Hematopoietic multipotent progenitor cell treated with erythropoietin and hydrocortisone succinate and interleukin-3 and kit ligand, for 4 days (in vitro differentiated cells): ENCODE results near the gene ADGRB2.
A peak's percentile ranks its signal among the peaks of the same experiment; 100 is the strongest.

Source experiments
- DNase-seq: peaks from one replicate; pipeline ENCODE4 v3.0.0-alpha.2; 2015

Gene ADGRB2

DNA sequence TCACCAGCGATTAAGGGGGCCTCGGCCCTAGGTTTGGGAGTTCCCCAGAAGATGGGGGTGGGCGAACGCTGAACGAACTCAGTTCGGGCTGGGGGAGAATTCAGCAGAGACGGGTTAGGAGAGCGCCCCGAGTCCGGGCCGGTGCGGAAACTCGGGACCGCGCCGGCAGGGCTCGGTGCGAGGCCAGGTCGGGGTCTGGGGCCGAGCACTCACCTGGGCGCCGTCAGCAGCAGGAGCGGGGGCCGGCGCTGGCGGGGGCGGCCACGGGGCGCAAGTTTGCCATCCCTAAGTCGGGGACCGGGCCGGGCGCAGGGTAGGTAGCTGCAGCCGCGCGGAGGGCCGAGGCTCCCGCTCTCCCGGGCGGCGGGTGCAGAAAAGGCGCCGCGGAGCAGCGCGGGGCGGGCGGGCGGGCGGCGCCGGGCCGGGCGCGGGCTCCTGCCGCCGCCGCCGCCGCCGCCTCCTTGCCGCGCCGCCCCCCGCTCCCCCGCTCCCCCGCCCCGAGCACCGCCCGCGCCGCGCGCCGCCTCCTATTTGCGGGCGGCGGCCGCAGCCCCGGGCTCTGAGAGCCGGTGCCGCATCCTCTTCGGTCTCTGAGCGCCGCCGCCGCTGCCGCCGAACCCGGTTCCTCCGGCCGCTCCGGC, 349 bp downstream of the ADGRB2 start:
- DNase-seq: no peak

DNA sequence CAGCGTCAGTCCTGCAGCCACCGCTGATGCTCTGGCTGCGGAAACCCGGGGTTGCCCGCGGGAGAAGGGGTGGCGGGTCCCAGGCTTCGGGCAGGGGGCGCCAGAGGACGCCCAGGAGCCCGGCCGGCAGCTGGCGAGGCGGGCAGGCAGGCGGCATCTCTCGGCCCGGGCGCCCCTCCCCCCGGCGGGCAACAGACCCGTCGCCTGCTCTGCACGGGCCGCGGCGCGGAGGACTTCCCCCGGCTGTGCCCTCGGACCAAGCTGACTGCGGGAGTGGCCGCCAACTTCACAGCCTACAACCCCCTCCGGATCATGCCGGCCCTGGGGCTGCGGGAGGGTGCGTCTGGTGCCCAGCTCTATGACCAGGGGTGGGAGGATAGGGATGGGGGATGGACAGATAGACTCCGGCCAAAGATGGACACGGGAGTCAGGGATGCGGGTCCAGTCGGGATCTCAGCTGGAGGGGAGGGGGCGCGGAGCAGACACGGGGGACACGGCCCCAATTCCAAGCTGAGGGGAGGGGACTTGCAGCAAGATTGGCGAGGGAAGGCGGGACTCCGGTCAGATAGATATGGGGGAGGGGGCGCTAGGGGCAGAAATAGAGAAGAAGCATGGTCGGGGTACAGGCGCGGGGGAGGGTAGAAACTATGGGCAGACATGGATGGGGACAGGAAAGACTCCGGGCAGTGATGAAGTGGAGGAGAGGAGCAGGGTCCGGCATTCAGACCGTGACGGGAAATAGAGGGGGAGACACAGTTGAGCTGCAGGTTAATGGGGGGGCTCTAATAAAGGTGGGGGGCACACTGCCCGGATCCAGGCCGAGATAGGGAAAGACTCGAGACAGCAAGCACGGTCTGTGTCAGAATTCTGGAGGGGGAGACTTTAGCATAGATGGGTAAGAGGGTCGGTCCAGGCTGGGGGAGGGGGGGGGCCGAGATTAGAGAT, 1.1 kb downstream of the ADGRB2 start:
- DNase-seq: peak; percentile 86

GRCh38 chr1:31762323-31762722, 1.8 kb downstream of the ADGRB2 start:
- no peak for DNase-seq

DNA sequence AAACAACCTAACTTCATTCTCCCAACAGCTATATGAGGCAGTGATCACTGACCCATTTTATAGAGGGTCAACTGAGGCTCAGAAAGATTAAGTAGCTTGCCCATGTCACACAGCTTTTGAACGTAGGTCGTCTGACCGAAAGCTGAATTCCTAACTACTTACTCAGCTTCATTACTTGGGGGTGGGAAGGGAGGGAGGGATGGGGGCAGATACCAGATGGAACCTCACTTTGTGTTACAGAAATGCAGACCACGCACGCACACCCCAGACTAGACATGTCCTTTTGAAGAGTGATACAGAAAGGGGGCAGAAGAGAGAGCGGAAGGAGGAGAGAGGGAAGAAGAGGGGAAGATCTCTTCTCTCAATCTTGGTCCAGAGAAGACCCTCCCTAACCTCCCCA, 2.3 kb downstream of the ADGRB2 start:
- DNase-seq: no peak

- peak; percentile 68 for DNase-seq
Measured at GRCh38 chr1:31760471-31761470, 3.4 kb downstream of the ADGRB2 start.

DNA sequence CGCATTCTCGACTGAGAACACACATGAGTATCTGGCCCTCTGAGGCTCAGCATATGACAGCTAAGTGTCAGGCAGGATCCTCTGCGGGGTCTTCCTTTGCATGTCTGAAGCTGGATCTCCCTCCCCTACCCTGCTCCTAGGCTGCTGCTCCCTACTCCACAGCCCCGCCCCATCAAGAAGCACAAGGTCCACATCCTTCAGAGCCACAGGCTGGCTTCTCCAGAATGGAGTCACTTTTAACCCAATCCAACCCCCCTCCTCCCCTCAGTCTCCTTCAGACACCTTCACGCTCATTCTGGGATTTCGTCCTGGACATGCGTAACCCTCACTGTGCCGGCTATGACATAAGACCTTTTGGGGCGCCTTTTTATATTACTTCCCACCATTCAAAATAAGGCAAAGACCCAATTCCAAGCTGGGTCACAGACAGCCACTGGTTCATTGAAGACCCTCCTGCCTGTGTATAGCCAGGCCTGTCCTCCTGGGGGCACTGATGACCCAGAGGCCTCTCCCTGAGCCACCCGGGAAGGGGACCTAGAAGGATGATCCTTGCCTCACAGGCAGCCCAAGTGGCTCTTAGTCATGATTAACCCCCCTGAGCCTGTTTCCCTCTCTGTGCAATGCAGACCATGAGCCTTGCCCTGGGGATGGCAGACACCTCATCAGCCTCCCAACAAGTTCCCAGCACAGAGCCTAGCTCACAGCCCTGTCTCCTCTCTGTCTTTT, 4.7 kb downstream of the ADGRB2 start:
- DNase-seq: no peak

DNA sequence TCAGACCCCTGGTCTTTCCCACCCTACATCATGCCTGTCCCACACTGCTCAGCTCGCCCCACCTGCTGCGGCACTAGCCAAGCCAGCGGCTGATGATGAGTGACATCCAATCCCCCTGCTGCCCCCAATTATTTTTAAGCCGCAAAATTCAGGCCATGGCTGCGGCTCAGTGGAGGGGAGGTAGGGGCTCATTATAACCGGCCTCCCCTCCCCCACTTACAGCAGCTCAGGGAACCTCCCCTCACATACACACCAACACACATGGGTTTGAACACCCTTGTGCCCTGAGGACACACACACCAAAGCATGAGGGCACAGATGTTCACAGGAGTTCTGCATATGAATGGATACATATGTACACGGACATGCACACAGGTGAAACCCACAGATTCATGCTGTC, 5.3 kb downstream of the ADGRB2 start:
- DNase-seq: no peak

- no peak for DNase-seq
Measured at GRCh38 chr1:31757989-31758388, 6.2 kb downstream of the ADGRB2 start.

GRCh38 chr1:31757204-31757679, 6.9 kb downstream of the ADGRB2 start:
- no peak for DNase-seq

GRCh38 chr1:31756578-31756977, 7.6 kb downstream of the ADGRB2 start:
- no peak for DNase-seq

DNA sequence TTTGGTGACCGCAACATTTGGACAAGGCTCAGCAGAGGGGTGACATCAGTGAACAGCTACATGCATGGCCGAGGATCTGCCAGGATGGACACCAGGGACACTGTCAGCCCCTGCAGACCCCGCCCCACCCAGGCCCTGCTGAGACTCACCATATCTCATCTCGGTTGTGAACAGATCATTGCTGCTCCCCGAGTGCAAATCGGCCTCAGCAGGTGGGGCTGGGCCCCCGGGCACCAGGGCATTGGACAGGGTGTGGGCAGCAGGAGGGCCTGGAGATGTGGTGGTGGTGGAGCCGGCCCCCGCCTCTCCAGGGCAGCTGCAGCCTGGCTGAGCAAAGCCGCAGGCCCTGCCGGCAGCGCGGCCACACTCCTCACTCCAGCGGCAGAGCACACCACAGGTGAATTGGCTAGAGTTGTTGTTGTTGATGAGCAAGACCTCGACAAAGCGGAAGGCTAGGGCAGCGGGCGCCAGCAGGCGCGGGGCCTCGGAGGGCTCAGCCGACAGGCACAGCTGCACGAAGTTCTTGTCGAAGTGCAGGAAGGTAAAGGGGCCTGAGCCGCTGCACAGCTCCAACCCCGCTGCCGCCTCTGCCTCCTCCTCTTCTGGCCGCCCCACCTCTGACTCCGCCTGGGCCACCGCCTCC, 8.2 kb downstream of the ADGRB2 start:
- DNase-seq: no peak

GRCh38 chr1:31755197-31755611, 8.9 kb downstream of the ADGRB2 start:
- no peak for DNase-seq

DNA sequence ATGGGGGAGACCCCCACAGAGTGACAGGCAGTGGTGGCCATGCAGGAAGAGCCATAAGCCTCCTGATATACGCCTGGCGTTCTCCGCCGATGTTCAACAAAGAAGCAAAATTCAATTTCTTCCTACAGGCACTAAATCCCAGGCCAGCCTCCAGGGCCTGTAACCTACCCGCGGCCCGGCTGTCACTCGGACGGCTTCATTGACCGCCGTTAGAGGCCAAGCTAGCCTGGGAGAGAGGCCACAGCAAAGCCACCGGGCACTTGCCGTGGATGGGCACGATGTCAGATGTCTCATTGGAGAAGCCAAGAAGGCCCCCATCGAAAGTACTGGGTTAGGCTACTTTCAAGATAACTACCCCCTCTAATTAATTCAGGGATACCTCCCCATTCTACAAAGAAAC, 9.7 kb downstream of the ADGRB2 start:
- DNase-seq: no peak

- no peak for DNase-seq
Measured at GRCh38 chr1:31753707-31754349, 10.3 kb downstream of the ADGRB2 start.

DNA sequence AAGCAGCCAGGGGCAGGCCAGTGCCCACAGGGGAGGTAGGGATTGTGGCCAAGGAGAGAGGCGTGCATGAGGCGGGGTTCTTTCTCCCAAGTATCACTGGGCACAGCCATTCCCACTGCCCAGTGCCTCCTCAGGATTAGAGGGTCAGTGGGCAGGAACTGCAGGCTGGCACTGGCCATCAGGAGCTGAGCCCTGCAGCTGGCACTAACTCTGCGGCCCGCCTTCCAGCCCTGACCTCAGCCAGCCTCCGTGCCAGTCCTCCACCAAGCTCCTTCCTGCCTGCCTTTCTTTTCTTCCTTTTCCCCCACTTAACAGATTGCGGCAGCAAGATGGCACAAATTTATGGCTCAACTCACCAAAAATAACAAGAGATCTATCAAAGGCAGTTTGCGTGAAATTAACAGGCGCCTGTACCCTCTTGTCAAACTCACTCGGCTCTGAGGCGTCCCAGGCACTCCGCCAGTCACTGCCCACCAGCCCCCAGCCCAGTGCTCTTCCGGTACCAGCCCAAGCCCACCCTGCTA, 11.1 kb downstream of the ADGRB2 start:
- no peak for DNase-seq

DNA sequence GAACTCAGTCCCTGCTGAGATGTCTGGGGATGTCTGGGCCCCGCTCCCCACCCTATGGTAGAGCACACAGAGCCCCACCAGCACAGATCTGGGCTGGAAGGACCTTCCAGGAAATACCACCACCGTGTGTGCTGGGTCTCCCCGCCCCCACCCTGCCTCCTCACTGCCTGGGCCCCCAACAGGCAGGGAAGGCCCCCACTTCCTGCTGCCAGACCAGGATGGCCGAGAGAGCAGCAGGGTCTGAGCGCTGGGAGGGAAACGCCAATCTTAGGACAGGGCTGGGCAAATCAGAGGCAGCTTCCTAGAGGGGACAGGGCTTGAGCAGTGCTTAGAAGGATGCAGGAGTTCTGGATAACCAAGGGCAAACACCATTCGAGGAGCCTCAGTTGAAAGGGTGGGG, 11.9 kb downstream of the ADGRB2 start:
- no peak for DNase-seq

- DNase-seq: no peak
Measured at GRCh38 chr1:31751822-31752241, 12.3 kb downstream of the ADGRB2 start.

GRCh38 chr1:31750858-31751510, 13.2 kb downstream of the ADGRB2 start:
- no peak for DNase-seq

DNA sequence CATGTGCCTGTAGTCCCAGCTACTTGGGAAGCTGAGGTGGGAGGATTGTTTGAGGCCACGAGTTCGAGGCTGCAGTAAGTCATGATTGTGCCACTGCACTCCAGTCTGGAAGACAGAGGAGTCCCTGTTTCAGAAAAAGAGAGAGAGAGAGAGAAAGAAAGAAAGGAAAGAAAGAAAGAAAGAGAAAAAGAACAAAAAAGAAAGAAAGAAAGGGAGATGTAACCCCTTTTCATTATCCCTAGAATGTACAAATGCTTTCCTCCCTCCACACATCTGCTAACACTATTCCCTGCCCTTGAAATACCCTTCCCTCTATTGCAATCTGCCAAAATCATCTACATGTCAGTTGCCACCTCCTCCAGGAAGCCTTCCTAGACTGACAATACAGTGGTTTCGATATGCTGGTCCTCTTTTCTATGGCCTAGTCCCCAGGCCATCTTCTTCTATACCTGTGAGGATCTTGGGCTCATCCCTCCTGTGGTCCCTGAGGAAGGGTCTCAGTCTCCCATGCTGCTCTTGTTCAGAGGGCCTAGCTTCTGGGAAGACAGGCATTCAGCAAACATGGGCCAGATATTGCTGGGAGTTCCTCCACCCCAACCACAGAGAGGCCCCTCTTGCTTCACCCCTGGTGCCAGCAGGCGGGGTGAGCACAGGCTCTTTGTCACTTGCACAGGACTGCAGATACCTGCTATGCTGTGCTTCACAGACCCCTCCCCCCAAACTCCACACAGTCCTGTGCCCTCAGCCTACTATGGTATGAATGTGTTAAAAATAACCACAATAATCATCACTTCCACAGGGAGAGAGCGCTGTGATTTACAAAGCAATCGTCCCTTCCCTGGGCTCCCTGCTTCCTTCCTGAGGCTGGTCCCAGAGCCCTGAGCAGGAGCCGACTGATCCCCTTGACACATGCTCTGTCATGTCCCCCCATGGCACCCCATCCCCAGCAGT, 14.1 kb downstream of the ADGRB2 start:
- no peak for DNase-seq
